ENCODE data around the gene BSX.

BSX gene

DNA sequence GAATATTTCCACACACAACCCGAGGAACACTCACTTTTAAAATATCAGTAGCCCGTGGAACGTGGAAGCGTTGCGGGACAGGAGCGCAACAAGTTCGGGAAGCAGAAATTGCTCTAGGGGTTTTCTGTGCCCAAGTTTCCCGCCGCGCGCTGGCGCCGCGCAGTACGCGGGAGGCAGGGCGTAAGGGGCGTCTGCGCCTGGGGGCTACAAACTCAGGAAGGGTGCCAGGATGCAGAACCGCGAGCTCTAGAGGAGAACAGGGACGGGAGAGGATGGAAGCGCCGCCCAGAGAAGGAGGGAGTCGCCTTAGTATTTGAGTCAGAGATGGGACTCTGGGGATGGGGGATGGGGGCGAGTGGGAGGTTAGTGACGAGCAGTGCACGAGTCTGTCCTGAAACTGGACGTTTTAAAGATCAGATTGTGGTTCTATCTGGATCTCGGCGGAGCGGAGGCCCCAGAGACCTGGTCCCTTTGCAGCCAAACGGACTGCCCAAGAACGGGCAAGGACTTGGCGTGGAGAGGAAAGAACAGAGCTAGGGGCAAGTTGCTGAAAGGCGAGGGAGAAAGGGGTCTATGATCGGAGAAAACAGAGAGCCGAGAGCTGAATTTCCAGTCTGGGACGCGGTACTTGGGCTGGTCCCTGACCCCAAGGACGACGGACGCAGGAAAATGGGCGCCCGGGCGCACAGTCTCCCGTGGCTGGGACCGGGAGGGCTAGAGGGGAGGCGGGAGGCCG is 4.7 kb downstream of the BSX start:
- no peak overlapping the region for H3K18ac ChIP-seq (ENCODE audit: low read depth in 1 of 2, low read length in 2 of 2)
- no peak overlapping the region for H2AK5ac ChIP-seq (ENCODE audit: low read length, severe bottlenecking)
- WGBS = 2% methylated on average over 49 of the region's 50 CpGs
- no peak overlapping the region for H4K91ac ChIP-seq (ENCODE audit: low read length)
- no peaks in the 10 kb centered on the region for H3K79me1 ChIP-seq (replicated peaks; ENCODE audit: low read length, poor library complexity, severe bottlenecking)
- no peak overlapping the region for H2BK12ac ChIP-seq (ENCODE audit: low read length in 2 of 2)
- H3K4me1 ChIP-seq (ENCODE audit: control insufficient read depth, insufficient read depth, low read depth, low read length) = peaks cover 15% of the 10 kb centered on the region
- no peak overlapping the region for H2BK5ac ChIP-seq (ENCODE audit: low read depth, low read length, poor library complexity, severe bottlenecking)
- no peak overlapping the region for H2BK15ac ChIP-seq (ENCODE audit: low read depth, poor library complexity, severe bottlenecking)
- H3K36me3 ChIP-seq (ENCODE audit: control insufficient read depth in 1 of 2, insufficient read depth in 2 of 2, low read depth in 1 of 2, low read length in 2 of 2) = no peaks in the 10 kb centered on the region
- no peak overlapping the region for H3K27ac ChIP-seq (ENCODE audit: low read length, poor library complexity, severe bottlenecking)
- H3K27me3 ChIP-seq (ENCODE audit: control insufficient read depth in 1 of 2, insufficient read depth in 1 of 2, low read length in 2 of 2) = peaks cover 84 to 95% of the 10 kb centered on the region in 2 experiments
- no peak overlapping the region for H3K23ac ChIP-seq (ENCODE audit: low read length in 2 of 2)
- no peak overlapping the region for H3K9ac ChIP-seq (ENCODE audit: low read length)
- no peak overlapping the region for H3K14ac ChIP-seq (ENCODE audit: low read length in 2 of 2)
- DNase-seq = no peak
- H3K9me3 ChIP-seq (ENCODE audit: control insufficient read depth, low read length) = no peaks in the 10 kb centered on the region
- no peak overlapping the region for H2AFZ ChIP-seq (ENCODE audit: low read depth, low read length)
- H2BK120ac ChIP-seq (ENCODE audit: low read depth, low read length) = no peak overlapping the region
- peak overlapping the region in 1 of 2 experiments; percentile 33 for H3K4me3 ChIP-seq (ENCODE audit: insufficient read depth in 1 of 2, low read depth in 1 of 2, low read length in 2 of 2)
- H3K4ac ChIP-seq (ENCODE audit: low read depth in 1 of 2, low read length in 2 of 2) = no peak overlapping the region
- no peak overlapping the region for H4K8ac ChIP-seq (ENCODE audit: low read length)
- H3K4me2 ChIP-seq (ENCODE audit: low read length, poor library complexity, severe bottlenecking) = no peak overlapping the region

DNA sequence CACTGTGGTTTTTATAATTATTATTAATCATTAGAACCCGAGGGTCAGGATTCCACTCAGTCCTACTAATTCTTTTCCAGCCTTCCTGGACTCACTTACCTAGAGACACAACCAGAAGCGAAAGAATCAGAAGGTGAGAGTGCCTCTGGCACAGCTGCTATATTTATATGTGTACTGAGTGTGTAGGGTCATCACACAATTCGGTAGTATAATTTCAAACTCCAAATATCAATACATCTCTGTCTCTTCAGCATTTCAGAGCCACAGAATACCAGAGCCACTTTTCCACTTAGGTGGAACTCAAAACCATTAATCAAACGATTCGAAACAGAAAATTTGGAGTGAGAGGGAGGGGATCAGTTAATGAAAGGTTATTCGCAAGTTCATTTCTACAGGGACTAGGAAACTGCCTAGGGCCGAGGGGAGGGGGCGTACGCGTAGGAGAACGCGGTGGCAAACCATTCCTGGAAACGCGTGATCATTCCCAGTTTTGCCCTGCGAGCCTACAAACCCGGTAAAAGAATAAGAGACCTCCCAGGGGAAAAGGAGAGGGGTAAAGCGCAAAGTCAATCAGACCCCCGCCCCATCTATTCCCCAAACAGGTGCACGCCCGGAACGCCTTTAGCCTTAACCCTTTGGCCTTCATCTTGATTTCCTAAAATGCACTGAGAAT is 5.4 kb downstream of the BSX start:
- H2BK15ac ChIP-seq (ENCODE audit: low read depth, poor library complexity, severe bottlenecking) = no peak overlapping the region
- no peaks in the 10 kb centered on the region for H3K79me1 ChIP-seq (replicated peaks; ENCODE audit: low read length, poor library complexity, severe bottlenecking)
- no peaks in the 10 kb centered on the region for H3K9me3 ChIP-seq (ENCODE audit: control insufficient read depth, low read length)
- no peaks in the 10 kb centered on the region for H3K36me3 ChIP-seq (ENCODE audit: control insufficient read depth in 1 of 2, insufficient read depth in 2 of 2, low read depth in 1 of 2, low read length in 2 of 2)
- H3K4me1 ChIP-seq (ENCODE audit: control insufficient read depth, insufficient read depth, low read depth, low read length) = peaks cover 15% of the 10 kb centered on the region
- WGBS = 7% methylated on average over 18 of the region's 21 CpGs
- no peak overlapping the region for H3K27ac ChIP-seq (ENCODE audit: low read length, poor library complexity, severe bottlenecking)
- no peak overlapping the region for H3K14ac ChIP-seq (ENCODE audit: low read length in 2 of 2)
- H3K23ac ChIP-seq (ENCODE audit: low read length in 2 of 2) = no peak overlapping the region
- H3K27me3 ChIP-seq (ENCODE audit: control insufficient read depth in 1 of 2, insufficient read depth in 1 of 2, low read length in 2 of 2) = peaks cover 77 to 91% of the 10 kb centered on the region in 2 experiments
- DNase-seq = no peak
- no peak overlapping the region for H2AFZ ChIP-seq (ENCODE audit: low read depth, low read length)
- H4K8ac ChIP-seq (ENCODE audit: low read length) = no peak overlapping the region
- H3K18ac ChIP-seq (ENCODE audit: low read depth in 1 of 2, low read length in 2 of 2) = no peak overlapping the region
- no peak overlapping the region for H3K4ac ChIP-seq (ENCODE audit: low read depth in 1 of 2, low read length in 2 of 2)
- H2BK5ac ChIP-seq (ENCODE audit: low read depth, low read length, poor library complexity, severe bottlenecking) = no peak overlapping the region
- H2AK5ac ChIP-seq (ENCODE audit: low read length, severe bottlenecking) = no peak overlapping the region
- H2BK12ac ChIP-seq (ENCODE audit: low read length in 2 of 2) = no peak overlapping the region
- H3K4me2 ChIP-seq (ENCODE audit: low read length, poor library complexity, severe bottlenecking) = no peak overlapping the region
- H3K9ac ChIP-seq (ENCODE audit: low read length) = no peak overlapping the region
- no peak overlapping the region for H3K4me3 ChIP-seq (ENCODE audit: insufficient read depth in 1 of 2, low read depth in 1 of 2, low read length in 2 of 2)
- H2BK120ac ChIP-seq (ENCODE audit: low read depth, low read length) = no peak overlapping the region
- H4K91ac ChIP-seq (ENCODE audit: low read length) = no peak overlapping the region

DNA sequence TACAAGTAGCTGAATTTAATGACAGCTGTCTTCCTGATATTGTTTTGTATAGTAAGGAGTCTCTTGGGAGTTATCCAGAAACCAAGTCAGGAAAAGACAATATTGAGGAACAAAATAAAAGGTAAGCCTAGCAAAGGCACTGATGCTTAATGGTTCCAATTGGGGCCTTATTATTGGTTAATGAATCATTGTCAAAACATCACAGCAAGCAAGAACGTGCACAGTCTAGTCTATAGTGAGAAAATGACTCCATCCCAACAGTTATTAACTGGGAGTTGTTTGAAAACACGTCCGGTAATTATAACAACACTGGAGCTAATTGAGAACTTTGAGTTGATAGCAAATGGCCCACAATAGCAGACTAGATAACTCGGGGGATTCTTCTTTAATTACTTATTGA is 17.7 kb downstream of the BSX start:
- Histone ChIP-seq H2AFZ (ENCODE audit: low read depth, low read length) (no peak overlapping the region), H3K36me3 (ENCODE audit: control insufficient read depth in 1 of 2, insufficient read depth in 2 of 2, low read depth in 1 of 2, low read length in 2 of 2) (no peaks in the 10 kb centered on the region), H4K8ac (ENCODE audit: low read length) (no peak overlapping the region), H2BK15ac (ENCODE audit: low read depth, poor library complexity, severe bottlenecking) (no peak overlapping the region), H4K91ac (ENCODE audit: low read length) (no peak overlapping the region), H3K4me3 (ENCODE audit: insufficient read depth in 1 of 2, low read depth in 1 of 2, low read length in 2 of 2) (no peak overlapping the region), H3K23ac (ENCODE audit: low read length in 2 of 2) (no peak overlapping the region), H3K4me2 (ENCODE audit: low read length, poor library complexity, severe bottlenecking) (no peak overlapping the region), H3K27ac (ENCODE audit: low read length, poor library complexity, severe bottlenecking) (no peak overlapping the region), H3K4ac (ENCODE audit: low read depth in 1 of 2, low read length in 2 of 2) (no peak overlapping the region), H2BK12ac (ENCODE audit: low read length in 2 of 2) (no peak overlapping the region), H2AK5ac (ENCODE audit: low read length, severe bottlenecking) (no peak overlapping the region), H2BK5ac (ENCODE audit: low read depth, low read length, poor library complexity, severe bottlenecking) (no peak overlapping the region), H3K14ac (ENCODE audit: low read length in 2 of 2) (no peak overlapping the region), H3K18ac (ENCODE audit: low read depth in 1 of 2, low read length in 2 of 2) (no peak overlapping the region), H2BK120ac (ENCODE audit: low read depth, low read length) (no peak overlapping the region), H3K27me3 (ENCODE audit: control insufficient read depth in 1 of 2, insufficient read depth in 1 of 2, low read length in 2 of 2) (peaks cover 26 to 39% of the 10 kb centered on the region in 2 experiments), H3K4me1 (ENCODE audit: control insufficient read depth, insufficient read depth, low read depth, low read length) (no peaks in the 10 kb centered on the region), H3K79me1 (replicated peaks; ENCODE audit: low read length, poor library complexity, severe bottlenecking) (no peaks in the 10 kb centered on the region), H3K9ac (ENCODE audit: low read length) (no peak overlapping the region), H3K9me3 (ENCODE audit: control insufficient read depth, low read length) (no peaks in the 10 kb centered on the region)
- DNase-seq = no peak
- WGBS = 74% methylated on average over 4 of the region's 4 CpGs

DNA sequence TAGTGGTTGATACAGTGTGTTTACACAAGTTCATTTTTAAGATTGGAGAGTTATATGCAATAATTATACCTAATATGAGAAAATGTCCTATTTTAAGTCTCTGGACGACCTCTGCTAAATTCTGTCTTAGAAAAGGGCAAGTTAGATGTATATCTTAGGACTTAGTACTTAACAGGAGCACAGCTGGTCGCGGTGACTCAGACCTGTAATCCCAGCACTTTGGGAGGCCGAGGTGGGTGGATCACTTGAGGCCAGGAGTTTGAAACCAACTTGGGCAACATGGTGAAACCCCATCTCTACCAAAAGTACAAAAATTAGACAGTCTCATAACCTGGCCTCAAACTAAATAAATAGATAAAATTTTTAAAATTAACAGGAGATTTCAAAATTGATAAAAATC is 27.2 kb downstream of the BSX start:
- Histone ChIP-seq H3K14ac (ENCODE audit: low read length in 2 of 2) (no peak overlapping the region), H2AFZ (ENCODE audit: low read depth, low read length) (no peak overlapping the region), H3K18ac (ENCODE audit: low read depth in 1 of 2, low read length in 2 of 2) (no peak overlapping the region), H3K4ac (ENCODE audit: low read depth in 1 of 2, low read length in 2 of 2) (no peak overlapping the region), H3K27ac (ENCODE audit: low read length, poor library complexity, severe bottlenecking) (no peak overlapping the region), H3K4me1 (ENCODE audit: control insufficient read depth, insufficient read depth, low read depth, low read length) (no peaks in the 10 kb centered on the region), H2BK120ac (ENCODE audit: low read depth, low read length) (no peak overlapping the region), H3K23ac (ENCODE audit: low read length in 2 of 2) (no peak overlapping the region), H2AK5ac (ENCODE audit: low read length, severe bottlenecking) (no peak overlapping the region), H2BK5ac (ENCODE audit: low read depth, low read length, poor library complexity, severe bottlenecking) (no peak overlapping the region), H3K9me3 (ENCODE audit: control insufficient read depth, low read length) (no peaks in the 10 kb centered on the region), H2BK15ac (ENCODE audit: low read depth, poor library complexity, severe bottlenecking) (no peak overlapping the region), H3K4me2 (ENCODE audit: low read length, poor library complexity, severe bottlenecking) (no peak overlapping the region), H2BK12ac (ENCODE audit: low read length in 2 of 2) (no peak overlapping the region), H3K9ac (ENCODE audit: low read length) (no peak overlapping the region), H3K4me3 (ENCODE audit: insufficient read depth in 1 of 2, low read depth in 1 of 2, low read length in 2 of 2) (no peak overlapping the region), H3K36me3 (ENCODE audit: control insufficient read depth in 1 of 2, insufficient read depth in 2 of 2, low read depth in 1 of 2, low read length in 2 of 2) (no peaks in the 10 kb centered on the region), H4K8ac (ENCODE audit: low read length) (no peak overlapping the region), H3K79me1 (replicated peaks; ENCODE audit: low read length, poor library complexity, severe bottlenecking) (no peaks in the 10 kb centered on the region), H4K91ac (ENCODE audit: low read length) (no peak overlapping the region), H3K27me3 (ENCODE audit: control insufficient read depth in 1 of 2, insufficient read depth in 1 of 2, low read length in 2 of 2) (peaks cover 0 to 7% of the 10 kb centered on the region in 2 experiments)
- peak; percentile 8 for DNase-seq
- 94% methylated on average over 4 of the region's 4 CpGs for WGBS

Measured in mesenchymal stem cell (in vitro differentiated cells and primary cell).